H9 (cell line): ENCODE data around the gene CCDC59. TPM values are rescaled to one million over a fixed set of nuclear protein-coding genes. Genes with fewer than 3 reads are reported as not detected.

ENCODE experiments used
- DNase-seq: peaks from one replicate; pipeline ENCODE4 v3.0.0-alpha.2; 2017
- H2AFZ ChIP-seq: one replicate; pipeline ENCODE4 v1.6.1; 2013; ENCODE audit warnings: mild to moderate bottlenecking, low read length, control low read depth, moderate library complexity
- H2AK5ac ChIP-seq: 2 replicates; pipeline ENCODE4 v1.6.1; 2013; ENCODE audit warnings: low read length, control low read depth, mixed read lengths; ENCODE audit not compliant: insufficient read length
- H2BK120ac ChIP-seq: one replicate; pipeline ENCODE4 v1.6.1; 2013; ENCODE audit warnings: low read depth, mild to moderate bottlenecking, low read length, control low read depth, inconsistent platforms; ENCODE audit not compliant: poor library complexity, severe bottlenecking
- H2BK12ac ChIP-seq: 2 replicates; pipeline ENCODE4 v1.6.1; 2013; ENCODE audit warnings: low read length, control low read depth, mixed read lengths, low read depth; ENCODE audit not compliant: insufficient read length
- H2BK15ac ChIP-seq: 2 replicates; pipeline ENCODE4 v1.6.1; 2013; ENCODE audit warnings: low read depth, low read length, control low read depth
- H2BK20ac ChIP-seq: one replicate; pipeline ENCODE4 v1.6.1; 2013; ENCODE audit warnings: low read depth, mild to moderate bottlenecking, low read length, control low read depth, inconsistent platforms; ENCODE audit not compliant: poor library complexity, severe bottlenecking
- H2BK5ac ChIP-seq: 2 replicates; pipeline ENCODE4 v1.6.1; 2013; ENCODE audit warnings: low read length, control low read depth, mixed read lengths; ENCODE audit not compliant: insufficient read length
- H3K14ac ChIP-seq: 2 replicates; pipeline ENCODE4 v1.6.1; 2013; ENCODE audit warnings: low read length, control low read depth; ENCODE audit not compliant: insufficient read depth
- H3K18ac ChIP-seq: 2 replicates; pipeline ENCODE4 v1.6.1; 2013; ENCODE audit warnings: low read depth, mild to moderate bottlenecking, mixed read lengths, low read length, control low read depth; ENCODE audit not compliant: insufficient read length
- H3K23ac ChIP-seq: 2 replicates; pipeline ENCODE4 v1.6.1; 2013; ENCODE audit warnings: low read length, control low read depth, mixed read lengths, low read depth; ENCODE audit not compliant: insufficient read length
- H3K23me2 ChIP-seq: 2 replicates; pipeline ENCODE4 v1.6.1; 2013; ENCODE audit warnings: low read depth, mild to moderate bottlenecking, mixed read lengths, low read length, control low read depth; ENCODE audit not compliant: insufficient read length, poor library complexity, severe bottlenecking
- H3K27ac ChIP-seq: 2 replicates; pipeline ENCODE4 v1.5.1; 2013; ENCODE audit warnings: low read length, control low read depth, mixed read lengths, low read depth; ENCODE audit not compliant: insufficient read length
- H3K27me3 ChIP-seq: 2 replicates; pipeline ENCODE4 v1.6.1; 2013; ENCODE audit warnings: low read length, control low read depth, inconsistent platforms; ENCODE audit not compliant: insufficient read depth
- H3K4ac ChIP-seq: 2 replicates; pipeline ENCODE4 v1.6.1; 2013; ENCODE audit warnings: low read depth, mild to moderate bottlenecking, control low read depth, inconsistent platforms, low read length, moderate library complexity
- H3K4me1 ChIP-seq: 2 replicates; pipeline ENCODE4 v1.6.1; 2013; ENCODE audit warnings: low read length, control low read depth, inconsistent platforms; ENCODE audit not compliant: insufficient read depth
- H3K4me2 ChIP-seq: 2 replicates; pipeline ENCODE4 v1.6.1; 2013; ENCODE audit warnings: low read length, control low read depth, mixed read lengths; ENCODE audit not compliant: insufficient read length, insufficient read depth
- H3K56ac ChIP-seq: 2 replicates; pipeline ENCODE4 v1.6.1; 2013; ENCODE audit warnings: low read depth, mild to moderate bottlenecking, mixed read lengths, low read length, control low read depth; ENCODE audit not compliant: insufficient read length
- H3K79me1 ChIP-seq: 2 replicates; pipeline ENCODE4 v1.6.1; 2013; ENCODE audit warnings: low read depth, mild to moderate bottlenecking, moderate library complexity, low read length, control low read depth, inconsistent platforms; ENCODE audit not compliant: insufficient read depth, poor library complexity, severe bottlenecking
- H3K79me2 ChIP-seq: 2 replicates; pipeline ENCODE4 v1.6.1; 2013; ENCODE audit warnings: low read length, control low read depth, inconsistent platforms; ENCODE audit not compliant: insufficient read depth
- H3K9ac ChIP-seq: 2 replicates; pipeline ENCODE4 v1.6.1; 2013; ENCODE audit warnings: low read length, control low read depth, mixed read lengths; ENCODE audit not compliant: insufficient read length; ENCODE audit errors: extremely low read depth
- H3K9me3 ChIP-seq: one replicate; pipeline ENCODE4 v1.6.1; 2013; ENCODE audit warnings: low read depth, low read length, inconsistent platforms; ENCODE audit not compliant: control insufficient read depth
- H3T11ph ChIP-seq: one replicate; pipeline ENCODE4 v1.6.1; 2013; ENCODE audit warnings: mild to moderate bottlenecking, low read length, control low read depth, inconsistent platforms
- H4K20me1 ChIP-seq: one replicate; pipeline ENCODE4 v1.6.1; 2013; ENCODE audit not compliant: control insufficient read depth, insufficient read length, insufficient read depth
- H4K5ac ChIP-seq: 2 replicates; pipeline ENCODE4 v1.6.1; 2013; ENCODE audit warnings: low read depth, mild to moderate bottlenecking, mixed read lengths, low read length, control low read depth; ENCODE audit not compliant: insufficient read length
- H4K8ac ChIP-seq: replicated peaks from 2 replicates; pipeline ENCODE4 v1.6.1; 2013; ENCODE audit warnings: low read length, control low read depth, mixed read lengths, low read depth; ENCODE audit not compliant: insufficient read length
- H4K91ac ChIP-seq: 2 replicates; pipeline ENCODE4 v1.6.1; 2013; ENCODE audit warnings: low read depth, mild to moderate bottlenecking, moderate library complexity, mixed read lengths, low read length, control low read depth; ENCODE audit not compliant: insufficient read length
- H3K27ac Mint-ChIP-seq, 3 experiments: 2 replicates in 2 of 3; 3 replicates in 1 of 3; pipeline ENCODE4 v1.8.0; 2020 to 2021; ENCODE audit warnings: mixed read lengths in 3 of 3, mild to moderate bottlenecking in 1 of 3, moderate library complexity in 1 of 3
- H3K27me3 Mint-ChIP-seq: 2 replicates; pipeline ENCODE4 v1.8.0; 2021; ENCODE audit warnings: low read depth, mild to moderate bottlenecking, moderate library complexity, mixed read lengths
- H3K36me3 Mint-ChIP-seq, 3 experiments: 2 replicates in 2 of 3; 3 replicates in 1 of 3; pipeline ENCODE4 v1.8.0; 2020 to 2021; ENCODE audit warnings: low read depth in 3 of 3, mixed read lengths in 3 of 3; ENCODE audit not compliant: insufficient read depth in 1 of 3
- H3K4me1 Mint-ChIP-seq, 2 experiments: 2 replicates each; pipeline ENCODE4 v1.8.0; 2020; ENCODE audit warnings: mixed read lengths in 2 of 2
- H3K4me3 Mint-ChIP-seq, 2 experiments: 2 replicates in 1 of 2; 3 replicates in 1 of 2; pipeline ENCODE4 v1.8.0; 2020 to 2021; ENCODE audit warnings: mild to moderate bottlenecking in 2 of 2, mixed read lengths in 2 of 2, moderate library complexity in 1 of 2
- H3K9me3 Mint-ChIP-seq, 2 experiments: 2 replicates in 1 of 2; 3 replicates in 1 of 2; pipeline ENCODE4 v1.8.0; 2020; ENCODE audit warnings: mild to moderate bottlenecking in 2 of 2, mixed read lengths in 2 of 2, moderate library complexity in 1 of 2
- CTCF ChIP-seq: fragments of 200-600 bp; sonication (generic); conservative IDR thresholded peaks from 3 replicates; pipeline ENCODE4 v1.8.0; 2021; ENCODE audit warnings: antibody characterized with exemption, mild to moderate bottlenecking
- WGBS: extraction: QIAGEN DNeasy Blood & Tissue Kit; methylation state at CpG from one replicate; pipeline ENCODE4 v1.1.7; 2013; ENCODE audit warnings: missing lambda C conversion rate, low lambda C conversion rate, mixed read lengths; ENCODE audit not compliant: insufficient read length; ENCODE audit errors: extremely low coverage; 5-methylcytosine and 5-hydroxymethylcytosine counted together
- total RNA-seq: library from RNA; stranded (reverse); gene quantifications from 2 replicates; pipeline ENCODE4 v1.2.1, GENCODE V29; 2021

The CCDC59 gene
- total RNA-seq, 1 experiment from 2014 or later: 62.2 TPM

- Histone ChIP-seq H3T11ph (peak overlapping the region; percentile 57), H2BK120ac (no peak overlapping the region), H3K14ac (peak overlapping the region; percentile 95), H4K91ac (no peak overlapping the region), H3K4me2 (peak overlapping the region; percentile 71), H3K27ac (peak overlapping the region; percentile 6), H3K9ac (peak overlapping the region; percentile 97), H4K20me1 (no peaks in the 10 kb centered on the region), H3K79me1 (peaks cover 4% of the 10 kb centered on the region), H2AFZ (no peak overlapping the region), H3K4me1 (no peaks in the 10 kb centered on the region), H3K18ac (peak overlapping the region; percentile 98), H4K8ac (peak overlapping the region; percentile 89), H3K27me3 (no peaks in the 10 kb centered on the region), H3K23ac (no peak overlapping the region), H2AK5ac (no peak overlapping the region), H4K5ac (peak overlapping the region; percentile 97), H3K9me3 (no peaks in the 10 kb centered on the region), H2BK5ac (no peak overlapping the region), H2BK15ac (no peak overlapping the region), H2BK20ac (no peak overlapping the region), H3K4ac (no peak overlapping the region; the same call in 1 of the 2 replicates), H3K79me2 (peaks cover 12% of the 10 kb centered on the region), H2BK12ac (no peak overlapping the region), H3K23me2 (no peaks in the 10 kb centered on the region), H3K56ac (no peak overlapping the region)
- peaks cover 35 to 60% (median 59%) of the 10 kb centered on the region in 3 experiments for H3K36me3 Mint-ChIP-seq
- WGBS: no CpG with 5 or more reads among the region's 10 CpGs
- peaks cover 14 to 20% of the 10 kb centered on the region in 2 experiments for H3K4me1 Mint-ChIP-seq
- peaks cover 2 to 6% of the 10 kb centered on the region in 2 experiments; a peak in 4 of 5 replicates for H3K9me3 Mint-ChIP-seq
- no peak for DNase-seq
- no peak for TF ChIP-seq CTCF
- peak overlapping the region; percentile 99 to 100 for H3K4me3 Mint-ChIP-seq
- peaks cover 2% of the 10 kb centered on the region; the same call in 1 of the 2 replicates for H3K27me3 Mint-ChIP-seq
- peak overlapping the region; percentile 100 for H3K27ac Mint-ChIP-seq
Observed at GRCh38 chr12:82357845-82358199, 365 bp downstream of the CCDC59 start.
